Measurements from ENCODE around the gene TP53AIP1.

- TF ChIP-seq CTCF (conservative IDR thresholded peaks at IDR 0.05), result no peak
- no peak for TF ChIP-seq ZFX (IDR thresholded peaks at IDR 0.05)
These were observed 43.2 kb upstream of the TP53AIP1 start for GRCh38 chr11:128985880-128986279.
